HG03469 (cell line): ENCODE results near the gene PAK1IP1.
A peak's percentile ranks its signal among the peaks of the same experiment; 100 is the strongest.
"Not testable (repeated sequence)": the region's sequence is repeated elsewhere in the genome, so short reads cannot be mapped to it uniquely, and the experiment has no call there.

Experiments
- ATAC-seq: cut with Tn5 transposase; IDR thresholded peaks from one replicate; pipeline ENCODE4 v1.9.1; 2021; ENCODE audit warnings: mild to moderate bottlenecking, moderate library complexity, moderate number of reproducible peaks; ENCODE audit not compliant: unreplicated experiment

Gene PAK1IP1

GRCh38 chr6:10740061-10740460 is 45.3 kb downstream of the PAK1IP1 start:
- ATAC-seq = no peak

GRCh38 chr6:10741643-10742042 is 46.9 kb downstream of the PAK1IP1 start:
- ATAC-seq = not testable (repeated sequence)

GRCh38 chr6:10742251-10742650 is 47.5 kb downstream of the PAK1IP1 start:
- no peak for ATAC-seq

- ATAC-seq = no peak
Measured at GRCh38 chr6:10743515-10743914, 48.7 kb downstream of the PAK1IP1 start.

GRCh38 chr6:10745116-10745515 is 50.3 kb downstream of the PAK1IP1 start:
- ATAC-seq = no peak

- ATAC-seq = no peak
Measured at GRCh38 chr6:10746915-10747250, 52.1 kb downstream of the PAK1IP1 start.

GRCh38 chr6:10747251-10747972 is 52.6 kb downstream of the PAK1IP1 start, which contains the start of gene TMEM14B:
Gene TMEM14B (plus strand): TSS chr6:10747805. CDS start chr6:10749246, 1,441 bp downstream.
- ATAC-seq = peak; percentile 89

- ATAC-seq = no peak
Measured at GRCh38 chr6:10749734-10750133, 55.0 kb downstream of the PAK1IP1 start.

- not testable (repeated sequence) for ATAC-seq
Measured at GRCh38 chr6:10750568-10750967, 55.8 kb downstream of the PAK1IP1 start.

- not testable (repeated sequence) for ATAC-seq
Measured at GRCh38 chr6:10751757-10752156, 57.0 kb downstream of the PAK1IP1 start.

GRCh38 chr6:10756085-10756484 is 61.3 kb downstream of the PAK1IP1 start:
- ATAC-seq = no peak
